Thoracic aorta (tissue), 2 donors: ENCODE measurements around the gene ORC6. TPM values are rescaled to one million over a fixed set of nuclear protein-coding genes. Genes with fewer than 3 reads are reported as not detected.

Experiments used
- ATAC-seq: fragments of 150-250 bp; one replicate; pipeline ENCODE4 v1.8.0; 2017; ENCODE audit warnings: low read depth; ENCODE audit not compliant: insufficient number of reproducible peaks, low FRiP score
- DNase-seq: peaks from one replicate; pipeline ENCODE4 v3.0.0-alpha.2; 2020; ENCODE audit warnings: low spot score
- H3K27ac ChIP-seq, 2 donors: fragments of 200-600 bp; sonication (generic); 1 replicate in 1 of 2; 2 replicates in 1 of 2; pipeline ENCODE4 v1.5.1; 2016; ENCODE audit warnings: mild to moderate bottlenecking in 2 of 2, moderate library complexity in 2 of 2
- H3K27me3 ChIP-seq: fragments of 200-600 bp; sonication (generic); replicated peaks from 2 replicates; pipeline ENCODE4 v1.6.0; 2016; ENCODE audit warnings: mild to moderate bottlenecking; ENCODE audit not compliant: insufficient read depth
- H3K36me3 ChIP-seq: fragments of 200-600 bp; sonication (generic); one replicate; pipeline ENCODE4 v1.5.1; 2016
- H3K4me1 ChIP-seq, 2 donors: fragments of 200-600 bp; sonication (generic); 1 replicate in 1 of 2; 2 replicates in 1 of 2; pipeline versions ENCODE4 v1.5.1 to v1.6.0; 2016; ENCODE audit warnings: low read depth in 2 of 2, mild to moderate bottlenecking in 1 of 2; ENCODE audit not compliant: control insufficient read depth in 1 of 2
- H3K4me3 ChIP-seq: fragments of 200-600 bp; sonication (generic); 2 replicates; pipeline ENCODE4 v1.5.1; 2016; ENCODE audit warnings: mild to moderate bottlenecking
- H3K9me3 ChIP-seq: fragments of 200-600 bp; sonication (generic); 2 replicates; pipeline ENCODE4 v1.5.1; 2016
- CTCF ChIP-seq: fragments of 200-600 bp; sonication (generic); IDR thresholded peaks from one replicate; pipeline ENCODE4 v1.5.1; 2019; ENCODE audit warnings: antibody characterized with exemption
- total RNA-seq, 2 donors: library from RNA; depleted of rRNA; stranded (reverse); fragments of >200 nt; gene quantifications; one replicate each; pipeline versions ENCODE4 v1.1.0 to v1.2.3, GENCODE V29; 2016

Gene ORC6
- total RNA-seq, 2 donors from 2014 or later = 2.0 to 14.8 TPM

GRCh38 chr16:46702030-46702429, 12.6 kb downstream of the ORC6 start:
- Histone ChIP-seq H3K27me3 (no peaks in the 10 kb centered on the region), H3K4me3 (no peak overlapping the region), H3K4me1 (no peaks in the 10 kb centered on the region), H3K9me3 (no peaks in the 10 kb centered on the region), H3K27ac (no peak overlapping the region), H3K36me3 (no peaks in the 10 kb centered on the region)
- TF ChIP-seq CTCF = no peak
- no peak for DNase-seq
- ATAC-seq = no peak

- Histone ChIP-seq H3K27me3 (no peaks in the 10 kb centered on the region), H3K4me1 (no peaks in the 10 kb centered on the region), H3K36me3 (no peaks in the 10 kb centered on the region), H3K27ac (no peak overlapping the region), H3K4me3 (no peak overlapping the region), H3K9me3 (no peaks in the 10 kb centered on the region)
- no peak for DNase-seq
- no peak for TF ChIP-seq CTCF
- ATAC-seq = no peak
Measured at GRCh38 chr16:46706642-46707041, 17.2 kb downstream of the ORC6 start.

- DNase-seq = no peak
- no peak for ATAC-seq
- H3K9me3 ChIP-seq = no peaks in the 10 kb centered on the region
- TF ChIP-seq CTCF = no peak
- no peaks in the 10 kb centered on the region for H3K36me3 ChIP-seq
- H3K27ac ChIP-seq = no peak overlapping the region
- no peak overlapping the region for H3K4me3 ChIP-seq
- no peaks in the 10 kb centered on the region for H3K4me1 ChIP-seq
- no peaks in the 10 kb centered on the region for H3K27me3 ChIP-seq
Measured at GRCh38 chr16:46709469-46710005, 20.1 kb downstream of the ORC6 start.

GRCh38 chr16:46711106-46712058, 21.9 kb downstream of the ORC6 start:
- ATAC-seq (no peak), DNase-seq (no peak)
- Histone ChIP-seq H3K36me3 (no peaks in the 10 kb centered on the region), H3K9me3 (no peaks in the 10 kb centered on the region), H3K27me3 (no peaks in the 10 kb centered on the region), H3K27ac (no peak overlapping the region), H3K4me3 (no peak overlapping the region), H3K4me1 (no peaks in the 10 kb centered on the region)
- no peak for TF ChIP-seq CTCF

GRCh38 chr16:46712911-46713310, 23.5 kb downstream of the ORC6 start:
- DNase-seq (no peak), ATAC-seq (no peak)
- no peaks in the 10 kb centered on the region for H3K9me3 ChIP-seq
- H3K27ac ChIP-seq = no peak overlapping the region
- TF ChIP-seq CTCF = no peak
- H3K36me3 ChIP-seq = no peaks in the 10 kb centered on the region
- no peak overlapping the region for H3K4me3 ChIP-seq
- no peaks in the 10 kb centered on the region for H3K27me3 ChIP-seq
- no peaks in the 10 kb centered on the region for H3K4me1 ChIP-seq
